CD4-positive, alpha-beta T cell treated with Interferon alpha-2 for 1 hour (primary cell): ENCODE results near the gene GPR173.

Experiments
- DNase-seq, 2 donors: peaks; one replicate each; pipeline ENCODE4 v3.0.0-alpha.2; 2020 to 2022

GPR173 gene

DNA sequence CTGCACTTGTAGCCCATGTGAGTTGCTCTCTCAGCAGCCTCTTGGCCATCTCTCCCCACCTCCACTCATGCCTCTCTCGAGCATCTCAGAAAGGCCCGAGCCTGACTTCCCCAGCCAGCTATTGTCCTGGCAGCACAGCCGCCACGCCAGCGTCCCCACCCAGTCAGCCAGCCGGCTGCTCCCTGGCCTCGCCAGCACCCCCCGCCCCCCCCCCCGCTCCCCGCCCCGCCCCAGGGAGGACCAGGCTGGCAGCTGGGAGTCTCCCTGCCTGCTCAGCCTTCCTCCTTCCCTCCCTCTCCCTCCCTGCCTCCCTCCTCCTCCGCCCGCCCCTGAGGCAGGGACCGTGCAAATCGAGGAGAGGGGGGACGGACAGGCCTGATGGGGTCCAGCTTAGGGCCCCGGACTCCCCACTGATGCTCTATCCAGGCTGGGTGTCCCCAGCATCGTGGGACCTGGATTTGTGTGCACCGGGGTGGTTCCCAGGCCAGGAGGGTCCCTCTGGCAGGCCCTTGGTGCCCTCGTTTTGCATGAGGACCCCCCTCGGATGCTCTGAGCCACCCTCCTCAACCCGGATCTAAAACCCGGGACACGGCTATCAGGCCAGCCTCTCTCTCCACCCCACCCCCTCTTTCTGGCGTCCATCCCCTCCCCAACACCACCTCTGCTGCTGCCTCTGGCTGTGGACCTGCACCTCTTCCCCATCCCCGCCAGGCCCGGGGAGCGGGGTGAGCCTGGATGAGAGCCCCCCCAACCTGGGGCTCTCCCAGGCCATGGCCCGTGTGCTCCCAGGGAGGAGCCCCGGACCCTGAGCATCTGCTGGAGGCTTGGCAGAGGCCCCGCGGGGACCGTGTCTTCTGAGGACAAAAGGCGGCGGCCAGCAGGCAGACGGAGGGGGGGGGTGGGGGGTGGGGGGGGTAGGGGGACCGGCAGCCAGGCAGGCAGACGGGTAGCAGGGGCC lies at the start of gene GPR173:
TSS of gene GPR173 (plus strand) at position 621 of the 958 bp plus-strand sequence. CDS start 27,833 bp downstream, outside the sequence.
- no peak for DNase-seq

- no peak for DNase-seq
Measured at GRCh38 chrX:53000447-53001135, 48.0 kb upstream of the GPR173 start.

- no peak for DNase-seq
Measured at GRCh38 chrX:53001958-53002357, 46.6 kb upstream of the GPR173 start.

DNA sequence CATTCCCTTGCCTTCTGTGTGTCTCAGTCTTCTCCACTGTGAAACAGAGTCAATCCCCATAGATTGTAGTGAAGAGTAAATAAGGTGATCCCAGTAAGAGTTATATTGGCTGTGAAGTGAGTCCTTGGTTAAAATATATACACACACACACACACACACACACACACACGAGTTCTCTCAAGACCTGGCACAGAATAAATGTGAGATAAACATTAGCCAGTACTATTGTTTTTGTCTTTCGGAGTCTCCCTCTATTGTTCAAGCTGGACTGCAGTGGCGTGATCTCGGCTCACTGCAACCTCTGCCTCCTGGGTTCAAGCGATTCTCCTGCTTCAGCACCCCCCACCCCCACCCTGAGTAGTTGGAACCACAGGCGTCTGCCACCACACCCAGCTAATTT lies 45.5 kb upstream of the GPR173 start:
- DNase-seq = no peak

DNA sequence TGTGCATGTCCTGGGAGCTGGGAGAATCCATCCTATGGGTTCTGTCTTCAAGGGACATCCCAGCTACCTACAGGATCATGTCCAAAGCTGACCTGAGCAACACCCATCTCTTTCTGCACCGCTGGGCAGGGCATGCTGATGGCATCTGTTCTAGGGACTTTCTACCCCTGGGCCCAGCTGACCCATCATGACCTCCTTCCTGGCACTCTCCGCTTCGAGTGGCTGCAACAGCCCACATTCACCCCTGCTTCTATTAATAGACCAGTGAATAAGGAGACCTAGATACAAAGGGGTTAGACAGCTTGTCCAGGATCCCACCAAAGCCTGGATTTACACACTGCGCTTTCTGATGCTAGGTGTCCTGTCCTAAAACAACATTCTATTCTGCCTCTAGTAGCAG lies 44.6 kb upstream of the GPR173 start:
- DNase-seq = no peak

DNA sequence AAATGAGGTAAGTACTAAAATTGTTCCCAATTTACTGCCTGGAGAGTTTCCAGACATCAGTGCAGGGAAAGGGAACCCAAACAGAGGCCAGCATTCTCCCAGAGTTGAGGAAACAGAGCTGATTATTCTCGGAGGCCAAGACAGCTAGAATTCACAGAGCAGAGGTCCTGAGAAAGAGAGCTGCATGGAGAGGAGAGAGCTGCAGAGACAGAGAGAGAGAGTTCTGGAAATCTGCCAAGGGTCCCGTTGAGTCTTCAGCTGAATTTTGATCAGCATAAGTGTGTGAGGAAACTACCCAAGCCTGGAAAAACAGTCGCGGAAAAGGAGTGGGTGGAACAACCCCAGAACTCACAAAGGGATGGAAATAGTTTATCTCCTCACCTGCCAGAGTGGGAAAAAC lies 43.8 kb upstream of the GPR173 start:
- DNase-seq = no peak

GRCh38 chrX:53005327-53005726 lies 43.3 kb upstream of the GPR173 start:
- DNase-seq = no peak

- DNase-seq = no peak
Measured at GRCh38 chrX:53009032-53009431, 39.6 kb upstream of the GPR173 start.

GRCh38 chrX:53013291-53013690 lies 35.3 kb upstream of the GPR173 start:
- no peak for DNase-seq

DNA sequence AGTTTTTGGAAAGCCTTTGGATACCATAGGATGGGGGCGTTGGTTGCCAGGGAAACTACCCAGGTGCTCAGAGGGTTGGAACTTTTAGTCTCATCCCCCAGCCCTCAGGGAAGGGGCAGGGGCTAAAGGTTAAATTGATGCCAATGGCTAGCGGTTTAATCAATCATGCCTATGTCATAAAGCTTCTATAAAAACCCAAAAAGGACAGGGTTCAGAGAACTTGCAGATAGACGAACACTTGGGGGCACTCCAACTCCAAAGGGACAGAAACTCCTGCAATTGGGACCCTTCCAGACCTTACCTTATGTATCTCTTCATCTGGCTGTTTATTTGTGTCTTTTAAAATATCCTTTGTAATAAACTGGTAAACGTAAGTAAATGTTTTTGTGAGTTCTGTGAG lies 30.0 kb upstream of the GPR173 start:
- DNase-seq = no peak

DNA sequence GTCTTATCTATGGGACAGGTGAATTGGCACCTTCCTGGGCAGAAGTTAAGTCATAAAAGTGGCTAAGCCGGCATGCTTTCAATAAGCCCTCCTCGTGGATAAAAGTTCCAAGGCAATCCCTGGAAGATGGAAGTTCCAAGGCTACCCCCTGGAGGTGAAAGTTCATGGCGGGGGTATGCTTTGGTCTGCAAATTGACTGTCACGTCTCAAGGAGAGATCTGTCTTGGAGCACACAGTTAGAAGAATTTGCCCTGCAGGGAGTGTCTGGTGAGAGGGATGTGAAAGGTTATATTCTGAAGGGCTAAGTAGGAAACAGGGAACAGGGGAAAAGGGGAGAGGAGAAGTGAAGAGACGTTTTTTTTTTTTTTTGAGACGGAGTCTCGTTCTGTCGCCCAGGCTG lies 26.2 kb upstream of the GPR173 start:
- no peak for DNase-seq

DNA sequence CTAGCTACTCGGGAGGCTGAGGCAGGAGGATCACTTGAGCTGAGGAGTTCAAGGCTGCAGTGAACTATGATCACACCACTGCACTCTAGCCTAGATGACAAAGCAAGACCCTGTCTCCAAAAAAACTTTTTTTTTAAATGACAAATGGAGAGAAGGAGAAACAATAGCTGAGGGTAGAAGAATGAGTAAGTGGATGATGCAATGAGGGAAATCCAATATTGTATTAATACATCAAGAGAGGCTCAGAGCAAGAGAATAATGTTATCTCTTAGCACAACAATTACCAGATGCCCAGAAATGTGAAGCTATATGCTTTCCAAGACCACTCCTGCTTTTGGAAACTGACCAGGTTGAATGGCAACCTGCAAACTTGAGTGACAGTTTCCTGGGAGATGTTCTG lies 19.9 kb upstream of the GPR173 start:
- no peak for DNase-seq

DNA sequence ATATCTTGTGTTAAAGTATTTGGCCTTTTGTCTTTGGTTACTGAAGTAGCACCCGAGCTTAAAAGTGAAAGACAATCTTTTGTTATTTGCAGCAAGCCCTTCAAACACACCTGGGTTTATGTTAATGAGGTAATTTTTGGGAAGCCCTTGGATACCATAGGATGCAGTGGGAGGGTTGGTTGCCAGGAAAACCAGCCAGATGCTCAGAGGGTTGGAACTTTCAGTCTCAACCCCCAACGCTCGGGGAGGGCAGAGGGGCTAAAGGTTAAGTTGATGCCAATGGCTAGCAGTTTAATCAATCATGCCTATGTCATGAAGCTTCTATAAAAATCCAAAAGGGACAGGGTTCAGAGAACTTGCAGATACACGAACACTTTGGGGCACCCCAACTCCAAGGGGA lies 17.2 kb upstream of the GPR173 start:
- DNase-seq = no peak

DNA sequence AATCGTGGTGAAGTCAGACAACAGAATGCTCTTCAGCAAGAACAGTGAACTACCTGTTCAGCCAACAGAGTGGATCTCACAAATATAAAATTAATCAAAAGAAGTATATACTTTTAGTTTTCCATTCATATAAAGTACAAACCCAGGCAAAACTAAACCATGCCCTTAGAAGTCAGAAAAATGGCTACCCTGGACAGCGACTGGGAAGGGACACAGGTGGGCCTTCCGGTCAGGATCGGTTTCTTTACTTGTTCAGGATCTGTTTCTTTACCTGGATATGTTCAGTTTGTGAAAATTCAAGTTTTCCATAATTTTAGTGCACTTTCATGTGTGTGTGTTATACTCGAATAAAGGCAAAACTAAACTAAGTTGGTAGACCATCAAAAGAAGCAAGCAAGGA lies 12.4 kb upstream of the GPR173 start:
- no peak for DNase-seq

GRCh38 chrX:53039236-53039635 lies 9.4 kb upstream of the GPR173 start:
- DNase-seq = no peak

- DNase-seq = no peak
Measured at GRCh38 chrX:53044995-53045394, 3.6 kb upstream of the GPR173 start.

GRCh38 chrX:53047228-53047627 lies 1.4 kb upstream of the GPR173 start:
- no peak for DNase-seq

DNA sequence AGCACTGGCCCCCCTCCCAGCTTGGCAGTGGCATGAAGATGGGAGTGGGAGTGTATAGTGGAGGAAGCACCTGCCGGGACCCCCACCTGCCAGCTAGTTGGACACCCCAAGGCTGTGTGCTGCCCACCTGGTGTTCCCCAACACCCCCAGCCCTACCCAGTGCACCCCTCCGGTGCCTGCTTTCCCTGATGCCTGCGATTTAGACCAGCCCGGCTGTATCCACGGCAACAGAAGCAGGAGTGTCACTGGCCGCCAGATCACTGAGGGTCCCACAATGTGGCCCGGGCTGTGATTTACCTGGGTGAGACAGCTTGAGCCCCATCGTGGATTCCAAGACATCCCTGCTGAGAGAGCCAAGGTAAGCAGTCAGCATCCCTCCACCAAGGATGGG lies 533 bp downstream of the GPR173 start:
- no peak for DNase-seq

- DNase-seq = no peak
Measured at GRCh38 chrX:53050841-53051240, 2.3 kb downstream of the GPR173 start.

- DNase-seq = no peak
Measured at GRCh38 chrX:53055244-53055849, 6.8 kb downstream of the GPR173 start.

DNA sequence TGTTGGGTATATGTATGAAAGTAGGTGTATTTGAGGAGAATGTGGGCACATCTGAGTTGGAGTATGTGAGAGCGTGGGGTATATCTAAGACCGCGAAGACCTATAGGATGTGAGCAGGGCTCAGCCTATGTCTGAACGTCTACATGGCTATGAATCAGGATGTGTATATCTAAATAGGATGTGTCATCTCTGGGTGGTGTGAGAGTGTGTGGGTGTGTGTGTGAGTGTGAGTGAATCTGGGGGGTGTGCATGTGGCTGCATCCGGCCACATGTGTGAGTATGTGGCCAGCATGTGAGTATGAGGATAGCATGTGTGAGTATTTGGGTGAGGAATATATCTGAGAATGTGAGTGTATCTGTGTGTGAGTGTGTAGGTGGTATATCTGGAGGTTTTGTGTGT lies 7.7 kb downstream of the GPR173 start:
- no peak for DNase-seq

- no peak for DNase-seq
Measured at GRCh38 chrX:53065104-53065503, 16.5 kb downstream of the GPR173 start.

- no peak for DNase-seq
Measured at GRCh38 chrX:53071064-53071463, 22.5 kb downstream of the GPR173 start.
